Measurements from ENCODE around the gene CLDN9. TPM values are rescaled to one million over a fixed set of nuclear protein-coding genes. Genes with fewer than 3 reads are reported as not detected.

Gene CLDN9
- polyA plus RNA-seq, 10 donors, result 0.45 to 2.6 (median 1.3) TPM

DNA sequence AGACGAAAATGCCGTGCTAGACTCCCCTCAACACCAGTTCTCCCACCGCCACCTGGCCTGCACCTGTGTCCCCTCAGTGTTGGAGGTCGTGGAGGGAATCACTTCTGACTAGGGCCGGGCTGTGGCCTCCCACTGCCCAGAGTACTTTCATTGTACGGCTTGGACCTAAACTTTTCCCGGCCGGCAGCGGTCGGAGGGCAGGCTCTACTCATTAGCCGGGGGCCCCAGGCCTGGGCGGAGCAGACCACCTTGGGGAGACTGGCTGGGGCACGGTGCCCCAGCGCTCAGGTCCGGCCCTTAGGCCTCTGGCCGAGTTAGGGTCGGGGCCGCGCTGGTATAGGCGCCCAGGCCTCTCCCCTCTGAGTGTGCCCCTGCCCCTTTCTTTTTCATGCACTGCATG is 4.6 kb downstream of the CLDN9 start:
- no peak for DNase-seq

DNA sequence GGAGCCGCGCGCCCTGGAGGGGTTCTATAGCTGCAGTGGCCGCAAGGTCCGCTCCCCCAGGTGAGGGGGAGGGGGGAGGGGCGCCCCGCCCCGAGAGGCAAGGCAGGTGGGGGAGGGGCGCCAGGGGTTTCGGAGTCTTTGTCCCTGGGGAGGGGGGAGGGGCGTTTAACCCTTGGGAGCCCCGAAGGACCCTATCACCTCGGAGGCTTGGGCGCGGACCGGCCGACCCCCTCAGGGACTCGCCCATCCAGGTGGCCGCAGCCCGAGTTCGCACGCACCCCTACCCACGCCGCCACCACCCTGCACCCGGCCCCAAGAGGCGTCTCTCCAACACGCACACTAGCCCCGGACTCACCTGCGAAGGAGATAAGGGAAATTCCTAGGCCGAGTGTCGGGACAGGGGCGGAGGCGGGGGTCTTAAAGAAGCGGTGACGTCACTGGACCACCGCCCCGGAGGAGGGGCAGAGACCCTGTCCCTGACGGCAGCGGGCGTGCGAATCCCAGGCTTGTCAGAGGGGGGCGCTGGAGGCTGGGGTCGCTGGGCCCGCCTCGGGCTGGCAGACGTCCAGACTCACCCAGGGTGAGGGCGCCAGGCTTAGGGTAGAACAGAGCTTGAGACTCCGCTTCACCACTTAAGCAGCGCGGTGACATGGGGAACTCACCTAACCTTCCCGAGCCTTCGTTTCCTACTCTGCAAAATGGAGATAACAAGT is 5.2 kb downstream of the CLDN9 start, which contains the start of gene CLDN6:
TSS of gene CLDN6 (minus strand) at position 390 of the 713 bp plus-strand sequence. CDS start 2,162 bp downstream, outside the sequence.
- no peak for DNase-seq

DNA sequence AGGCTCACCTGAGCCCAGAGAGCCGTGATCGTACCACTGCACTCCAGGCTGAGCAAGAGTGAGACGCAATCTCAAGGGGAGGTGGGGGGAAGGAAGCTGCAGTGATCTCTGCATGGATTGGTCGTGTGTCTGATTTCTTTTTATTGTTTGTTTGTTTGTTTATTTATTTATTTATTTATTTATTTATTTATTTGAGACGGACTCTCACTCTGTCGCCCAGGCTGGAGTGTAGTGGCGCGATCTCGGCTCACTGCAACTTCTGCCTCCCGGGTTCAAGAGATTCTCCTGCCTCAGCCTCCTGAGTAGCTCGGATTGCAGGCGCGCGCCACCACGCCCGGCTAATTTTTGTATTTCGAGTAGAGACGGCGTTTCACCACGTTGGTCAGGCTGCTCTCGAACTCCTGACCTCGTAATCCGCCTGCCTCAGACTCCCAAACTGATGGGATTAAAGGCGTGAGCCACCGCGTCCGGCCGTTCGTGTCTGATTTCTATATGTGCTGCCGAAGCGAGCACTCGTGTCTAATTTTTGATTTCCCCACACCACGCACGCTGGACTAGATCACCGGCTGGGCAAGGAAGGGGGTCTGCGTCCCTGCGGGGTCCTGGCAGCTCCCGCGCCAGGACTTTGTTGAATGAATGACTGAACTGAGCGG is 7.0 kb downstream of the CLDN9 start:
- no peak for DNase-seq

DNA sequence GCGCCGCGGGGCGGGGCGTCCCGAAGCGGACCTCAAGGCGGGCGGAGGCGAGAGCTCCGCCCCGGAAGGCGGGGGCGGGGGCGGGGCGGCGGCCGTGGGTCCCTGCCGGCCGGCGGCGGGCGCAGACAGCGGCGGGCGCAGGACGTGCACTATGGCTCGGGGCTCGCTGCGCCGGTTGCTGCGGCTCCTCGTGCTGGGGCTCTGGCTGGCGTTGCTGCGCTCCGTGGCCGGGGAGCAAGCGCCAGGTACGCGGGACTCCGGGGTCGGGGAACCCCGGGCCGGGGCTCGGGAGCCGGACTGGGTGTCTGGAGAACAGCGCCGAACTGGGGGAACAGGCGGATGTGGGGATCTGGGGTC is 7.5 kb downstream of the CLDN9 start, which contains the start of gene TNFRSF12A:
TSS of gene TNFRSF12A (plus strand) at position 122 of the 357 bp plus-strand sequence. CDS start at position 152, 30 bp downstream.
- peak; percentile 79 to 91 (median 81) for DNase-seq

DNA sequence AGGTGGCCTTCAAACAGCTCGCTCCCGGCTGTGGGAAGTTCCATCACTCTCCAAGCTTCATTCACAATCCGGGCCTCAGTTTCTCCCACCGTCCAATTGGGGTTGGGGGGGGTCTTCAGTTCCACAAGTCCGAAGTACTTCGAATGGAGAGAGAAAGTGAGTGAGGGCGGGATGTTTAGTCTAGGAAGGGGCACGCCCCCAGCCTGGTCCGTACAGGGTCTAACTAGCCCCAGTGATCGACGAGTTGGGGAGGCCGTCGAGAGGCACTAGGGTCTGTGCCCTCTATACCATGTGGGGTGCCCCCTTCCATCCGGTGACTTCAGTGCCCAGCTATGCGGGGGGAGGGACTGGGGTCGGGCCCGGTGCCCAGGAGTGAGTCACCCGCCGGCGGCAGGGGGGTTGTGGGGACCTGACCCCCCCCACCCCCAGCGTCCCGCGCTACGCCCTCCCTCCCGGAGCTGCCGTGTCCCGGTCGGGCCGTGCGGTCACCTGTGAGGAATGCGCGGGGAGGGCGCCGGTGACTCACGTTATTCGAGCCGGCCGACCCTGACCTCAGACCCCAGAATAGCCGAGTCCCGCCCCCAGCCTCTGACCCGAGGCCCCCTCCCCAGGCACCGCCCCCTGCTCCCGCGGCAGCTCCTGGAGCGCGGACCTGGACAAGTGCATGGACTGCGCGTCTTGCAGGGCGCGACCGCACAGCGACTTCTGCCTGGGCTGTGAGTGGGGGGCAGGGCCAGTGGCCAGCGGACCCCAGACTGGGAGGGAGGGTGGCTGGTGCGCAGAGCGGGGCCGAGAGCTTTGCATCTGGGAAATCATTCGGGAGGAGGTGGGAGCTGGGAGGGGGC is 8.1 kb downstream of the CLDN9 start:
- peak; percentile 70 to 87 (median 77) for DNase-seq

DNA sequence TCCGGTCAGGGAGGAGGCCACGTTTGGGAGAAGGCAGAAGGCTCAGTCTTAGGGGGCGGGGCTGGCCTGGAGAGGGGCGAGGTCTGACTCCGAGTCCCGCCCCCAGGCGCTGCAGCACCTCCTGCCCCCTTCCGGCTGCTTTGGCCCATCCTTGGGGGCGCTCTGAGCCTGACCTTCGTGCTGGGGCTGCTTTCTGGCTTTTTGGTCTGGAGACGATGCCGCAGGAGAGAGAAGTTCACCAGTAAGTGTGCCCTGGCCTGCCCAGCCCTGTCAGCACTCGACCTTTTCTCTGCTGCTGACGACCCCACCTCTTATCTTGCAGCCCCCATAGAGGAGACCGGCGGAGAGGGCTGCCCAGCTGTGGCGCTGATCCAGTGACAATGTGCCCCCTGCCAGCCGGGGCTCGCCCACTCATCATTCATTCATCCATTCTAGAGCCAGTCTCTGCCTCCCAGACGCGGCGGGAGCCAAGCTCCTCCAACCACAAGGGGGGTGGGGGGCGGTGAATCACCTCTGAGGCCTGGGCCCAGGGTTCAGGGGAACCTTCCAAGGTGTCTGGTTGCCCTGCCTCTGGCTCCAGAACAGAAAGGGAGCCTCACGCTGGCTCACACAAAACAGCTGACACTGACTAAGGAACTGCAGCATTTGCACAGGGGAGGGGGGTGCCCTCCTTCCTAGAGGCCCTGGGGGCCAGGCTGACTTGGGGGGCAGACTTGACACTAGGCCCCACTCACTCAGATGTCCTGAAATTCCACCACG is 8.9 kb downstream of the CLDN9 start:
- DNase-seq, result peak; percentile 82 to 93 (median 90)

DNA sequence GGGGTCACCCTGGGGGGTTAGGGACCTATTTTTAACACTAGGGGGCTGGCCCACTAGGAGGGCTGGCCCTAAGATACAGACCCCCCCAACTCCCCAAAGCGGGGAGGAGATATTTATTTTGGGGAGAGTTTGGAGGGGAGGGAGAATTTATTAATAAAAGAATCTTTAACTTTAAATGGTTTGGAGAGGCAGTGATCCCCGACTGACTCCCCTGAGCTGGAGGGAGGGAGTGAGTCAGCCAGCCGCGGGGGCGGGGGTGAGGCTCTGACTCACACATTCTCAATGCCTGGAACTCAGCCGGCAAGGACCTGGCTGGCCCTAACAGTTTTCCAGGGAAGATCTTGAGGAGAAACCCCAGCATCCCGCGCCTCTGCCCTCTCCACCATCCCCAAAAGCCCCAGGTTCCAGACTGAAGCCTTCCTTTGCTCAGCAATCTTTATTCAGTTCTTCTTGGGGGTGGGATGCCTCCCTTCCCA is 9.5 kb downstream of the CLDN9 start:
- peak; percentile 93 to 95 (median 95) for DNase-seq

DNA sequence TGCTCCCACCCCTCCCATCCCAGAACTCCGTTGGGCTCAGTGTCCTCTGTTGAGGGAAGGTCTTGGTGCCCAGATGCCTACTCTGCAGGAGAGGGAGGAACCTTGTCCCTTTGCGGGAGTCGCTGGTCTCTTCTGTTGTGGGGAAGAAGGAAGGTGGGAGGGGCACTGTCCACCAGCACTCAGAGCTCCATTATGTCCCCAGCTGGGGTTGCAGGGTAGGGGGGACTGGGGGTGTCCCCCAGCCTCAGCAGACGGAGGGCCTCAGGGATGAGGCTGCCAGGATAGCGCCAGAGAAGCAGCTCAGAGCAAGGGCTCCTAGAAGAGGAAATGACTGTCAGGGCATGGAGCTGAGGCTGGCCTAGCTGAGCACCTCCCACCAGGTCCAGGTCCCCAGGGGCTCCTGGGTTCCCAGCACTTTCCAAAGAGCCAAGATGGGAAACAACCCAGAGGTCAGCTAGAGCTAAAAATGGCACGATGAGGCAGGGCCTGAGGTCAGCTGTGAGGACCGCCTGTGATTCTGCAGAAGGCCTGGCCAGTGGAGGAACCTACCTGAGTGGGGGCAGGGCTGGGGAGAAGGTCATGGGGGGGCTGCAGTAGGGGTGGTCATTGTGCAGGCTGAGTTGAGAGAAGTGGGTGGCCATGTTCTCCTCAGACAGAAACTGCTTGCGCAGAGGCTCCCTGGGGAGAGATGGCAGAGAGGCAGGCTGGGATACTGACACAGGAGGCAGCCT is 10.1 kb downstream of the CLDN9 start:
- DNase-seq, result peak; percentile 38 to 66 (median 40)

DNA sequence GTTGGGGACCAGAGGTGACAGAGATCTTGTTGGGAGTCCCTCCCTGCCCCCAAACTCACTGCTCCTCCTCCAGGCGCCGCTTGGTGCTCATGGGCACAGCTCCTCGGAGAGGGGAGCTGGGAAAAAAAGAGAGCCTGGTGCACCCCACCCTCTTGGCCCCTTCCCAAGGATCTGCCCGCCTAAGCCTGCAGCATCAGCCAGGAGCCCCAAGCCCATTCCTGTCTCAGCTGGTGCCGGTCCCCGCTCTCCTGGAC is 10.6 kb downstream of the CLDN9 start:
- DNase-seq, result peak in 2 of 3 donors; percentile 54 to 59

DNA sequence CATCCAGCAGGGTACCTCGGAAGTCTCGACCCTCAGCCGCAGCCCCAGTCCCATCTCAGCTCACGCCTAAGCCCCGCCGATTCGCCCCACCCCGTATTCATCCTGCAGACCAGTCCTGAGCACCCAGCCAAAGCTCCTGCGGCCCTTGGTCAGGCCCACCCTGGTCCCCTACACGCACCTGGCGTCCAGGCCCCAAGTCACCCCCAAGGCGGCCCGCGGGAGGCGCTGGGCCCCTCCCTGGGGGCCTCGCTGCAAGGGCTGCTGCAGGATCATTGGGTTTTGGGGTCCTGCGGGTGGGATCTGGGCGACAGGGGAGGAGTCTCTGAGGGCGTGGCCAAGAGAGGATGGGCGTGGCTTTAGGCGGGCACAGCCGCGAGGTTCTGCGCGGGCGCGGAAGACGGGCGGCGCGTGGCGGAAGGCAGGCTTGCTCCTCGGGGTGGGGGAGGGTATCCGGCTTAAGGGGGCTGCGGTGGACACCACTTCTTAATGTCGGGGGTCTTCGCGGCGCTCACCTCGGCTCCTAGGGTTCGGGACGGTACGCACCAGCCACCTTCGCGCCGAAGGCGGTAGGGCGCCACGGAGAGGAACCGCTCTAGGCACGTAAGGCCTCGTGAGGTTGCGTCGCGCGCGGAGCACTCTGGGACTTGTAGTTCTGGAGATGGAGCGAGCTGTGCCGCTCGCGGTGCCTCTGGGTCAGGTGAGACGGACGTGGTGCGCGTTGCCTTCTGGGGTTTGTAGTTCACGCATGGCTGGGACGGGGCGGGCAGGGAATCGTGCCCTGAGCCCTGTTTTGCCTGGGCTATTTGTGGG is 11.2 kb downstream of the CLDN9 start, which contains the start of the genes HCFC1R1 and THOC6:
TSS of gene HCFC1R1 (minus strand) at position 274 of the 810 bp plus-strand sequence. CDS start at position 273, 1 bp downstream.
TSS of gene THOC6 (plus strand) at position 367 of the 810 bp plus-strand sequence. CDS start at position 659, 292 bp downstream.
- DNase-seq, result peak; percentile 97 to 99 (median 97)

DNA sequence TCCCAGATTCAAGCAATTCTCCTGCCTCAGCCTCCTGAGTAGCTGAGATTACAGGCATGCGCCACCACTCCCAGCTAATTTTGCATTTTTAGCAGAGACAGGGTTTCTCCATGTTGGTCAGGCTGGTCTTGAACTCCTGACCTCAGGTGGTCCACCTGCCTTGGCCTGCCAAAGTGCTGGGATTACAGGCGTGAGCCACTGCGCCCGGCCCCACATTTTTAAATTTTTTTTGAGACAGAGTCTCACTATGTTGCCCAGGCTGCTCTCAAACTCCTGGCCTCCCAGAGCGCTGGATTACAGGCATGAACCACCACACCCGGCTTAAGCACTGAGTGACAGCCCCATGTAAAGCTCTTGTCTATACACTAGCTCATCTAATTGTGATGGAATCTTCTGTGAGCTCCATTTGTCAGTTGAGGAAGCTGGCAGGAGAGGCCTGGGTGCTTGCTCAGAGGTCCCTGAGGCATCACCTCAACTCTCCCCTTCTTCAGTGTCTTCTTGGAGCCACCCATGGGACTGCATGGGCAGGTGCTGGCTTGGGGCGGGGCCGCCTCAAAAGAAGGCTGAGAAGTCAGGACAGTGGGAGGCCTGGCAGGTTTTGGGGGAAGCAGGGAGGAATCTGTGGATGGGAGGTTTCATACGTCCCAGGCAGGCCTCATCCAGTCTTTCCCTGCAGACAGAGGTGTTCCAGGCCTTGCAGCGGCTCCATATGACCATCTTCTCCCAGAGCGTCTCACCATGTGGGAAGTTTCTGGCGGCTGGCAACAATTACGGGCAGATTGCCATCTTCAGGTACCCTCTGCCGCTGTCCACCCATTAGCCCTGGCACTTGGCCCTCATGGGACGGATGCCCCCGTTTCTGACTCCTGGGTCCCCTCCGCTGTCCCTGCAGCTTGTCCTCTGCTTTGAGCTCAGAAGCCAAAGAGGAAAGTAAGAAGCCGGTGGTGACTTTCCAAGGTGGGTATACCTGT is 12.6 kb downstream of the CLDN9 start:
- DNase-seq, result no peak

DNA sequence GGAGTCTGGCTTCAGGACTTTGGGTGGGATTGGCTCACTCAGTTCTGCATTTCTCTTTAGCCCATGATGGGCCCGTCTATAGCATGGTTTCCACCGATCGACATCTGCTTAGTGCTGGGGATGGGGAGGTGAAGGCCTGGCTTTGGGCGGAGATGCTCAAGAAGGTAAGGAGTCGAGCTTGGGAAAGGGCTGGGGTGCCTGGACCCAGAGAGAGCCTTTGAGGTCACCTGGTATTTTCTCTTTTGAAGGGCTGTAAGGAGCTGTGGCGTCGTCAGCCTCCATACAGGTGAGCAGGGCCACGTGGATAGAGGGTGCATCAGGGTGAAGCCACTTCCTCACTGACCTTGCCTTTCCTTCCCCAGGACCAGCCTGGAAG is 13.3 kb downstream of the CLDN9 start:
- DNase-seq, result no peak

DNA sequence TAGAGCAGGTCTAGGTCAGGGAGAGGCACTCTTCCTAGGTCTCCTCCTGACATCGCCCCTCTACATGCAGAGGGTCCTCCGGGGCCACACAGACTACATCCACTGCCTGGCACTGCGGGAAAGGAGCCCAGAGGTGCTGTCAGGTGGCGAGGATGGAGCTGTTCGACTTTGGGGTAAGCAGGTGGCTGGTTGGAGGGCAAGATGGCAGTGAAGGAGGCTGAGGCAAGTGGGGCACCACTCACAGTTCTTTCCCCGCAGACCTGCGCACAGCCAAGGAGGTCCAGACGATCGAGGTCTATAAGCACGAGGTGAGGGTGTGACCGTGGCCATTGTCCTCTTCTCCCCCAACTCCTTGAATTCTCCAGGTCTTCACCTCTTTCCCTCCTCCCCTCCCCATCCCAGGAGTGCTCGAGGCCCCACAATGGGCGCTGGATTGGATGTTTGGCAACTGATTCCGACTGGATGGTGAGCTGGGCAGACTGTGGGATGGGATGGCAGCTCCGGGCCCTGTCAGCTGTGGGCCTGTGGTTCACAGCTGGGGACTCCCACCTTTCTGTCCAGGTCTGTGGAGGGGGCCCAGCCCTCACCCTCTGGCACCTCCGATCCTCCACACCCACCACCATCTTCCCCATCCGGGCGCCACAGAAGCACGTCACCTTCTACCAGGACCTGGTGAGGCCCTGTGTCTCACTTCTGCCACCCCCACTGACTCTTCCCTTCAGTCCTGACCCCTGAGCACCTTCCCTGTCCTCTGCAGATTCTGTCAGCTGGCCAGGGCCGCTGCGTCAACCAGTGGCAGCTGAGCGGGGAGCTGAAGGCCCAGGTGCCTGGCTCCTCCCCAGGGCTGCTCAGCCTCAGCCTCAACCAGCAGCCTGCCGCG is 14.1 kb downstream of the CLDN9 start:
- DNase-seq, result no peak

DNA sequence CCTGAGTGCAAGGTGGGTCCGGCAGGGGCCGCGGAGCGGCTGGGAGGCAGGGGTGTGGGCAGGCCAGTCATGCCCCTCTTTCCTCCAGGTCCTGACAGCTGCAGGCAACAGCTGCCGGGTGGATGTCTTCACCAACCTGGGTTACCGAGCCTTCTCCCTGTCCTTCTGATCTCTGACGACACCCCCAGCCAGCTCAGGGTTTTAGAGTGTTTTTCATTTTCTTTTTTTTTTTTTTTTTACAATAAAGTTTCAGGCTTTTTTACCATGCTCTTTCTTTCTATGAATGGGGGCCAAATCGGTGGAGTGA is 14.7 kb downstream of the CLDN9 start:
- DNase-seq, result no peak

DNA sequence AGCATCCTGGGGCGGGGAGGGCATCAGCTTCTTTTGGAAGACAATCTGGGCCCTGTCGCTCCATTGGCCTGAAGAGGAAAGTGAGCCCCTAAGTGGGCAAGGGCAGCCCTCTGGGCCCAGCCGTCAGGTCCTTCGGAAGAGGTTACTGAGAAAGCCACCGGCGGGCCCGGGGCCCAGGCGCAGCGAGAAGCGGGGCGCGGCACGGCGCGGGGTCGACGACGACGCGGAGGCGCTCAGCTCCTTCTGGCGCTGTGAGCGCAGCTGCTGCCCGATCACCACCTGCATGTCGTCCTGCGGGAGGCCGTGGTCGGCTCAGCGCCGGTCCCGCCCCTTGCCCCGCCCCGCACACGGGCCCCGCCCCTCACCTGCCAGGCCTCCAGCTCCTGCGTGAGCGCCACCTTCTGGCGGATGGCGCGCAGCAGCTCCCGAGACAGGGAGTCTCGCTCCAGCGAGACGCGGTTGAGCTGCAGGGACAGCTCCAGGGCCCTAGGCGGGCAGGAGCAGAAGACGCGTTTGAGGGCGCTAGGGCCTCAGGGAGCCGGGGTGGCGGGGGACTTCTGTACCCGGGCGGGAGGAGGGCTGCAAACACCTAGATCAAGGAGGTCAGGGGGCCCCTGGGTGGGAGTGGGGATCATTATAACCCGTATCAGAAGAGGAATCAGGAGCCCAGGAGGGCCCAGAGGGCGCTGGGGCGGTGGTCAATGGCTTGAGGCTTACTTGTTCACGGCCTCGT is 15.4 kb downstream of the CLDN9 start:
- DNase-seq, result peak; percentile 67 to 80 (median 76)

DNA sequence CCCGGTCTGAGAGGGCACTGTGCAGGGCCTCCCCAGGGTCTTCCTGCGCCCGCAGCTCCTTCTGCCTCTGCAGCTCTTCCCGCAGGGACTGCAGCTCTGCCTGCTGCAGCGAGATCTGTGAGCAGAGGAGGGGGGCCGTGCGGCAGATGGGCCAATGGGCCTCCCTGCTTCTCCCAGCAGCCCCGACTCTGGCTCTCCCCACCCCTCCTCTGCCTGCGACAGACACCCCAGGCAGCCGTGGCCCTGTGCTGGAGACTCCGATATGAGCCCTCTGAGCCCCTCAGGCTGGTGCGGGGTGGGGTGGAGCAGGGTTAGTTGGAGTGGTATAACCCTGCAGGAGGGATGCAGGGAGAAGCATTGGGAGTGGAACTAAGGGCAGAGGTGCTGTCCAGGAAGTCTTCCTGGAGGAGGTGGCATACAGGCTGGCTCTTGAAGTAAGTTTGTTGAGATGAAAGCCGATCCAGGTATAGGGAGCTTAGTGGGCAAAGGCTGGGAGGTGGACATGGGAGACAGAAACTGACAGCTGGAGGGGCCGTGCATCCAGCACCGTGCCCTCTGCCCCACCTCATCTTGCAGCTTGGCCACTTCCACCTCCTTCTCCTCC is 16.1 kb downstream of the CLDN9 start:
- DNase-seq, result peak in 1 of 3 donors; percentile 37
